HepG2 (cell line): ENCODE measurements around the gene PRAC1.

Experiments
- CBX1 ChIP-seq: IDR thresholded peaks from one replicate; pipeline ENCODE4 v1.6.1; 2016; ENCODE audit warnings: antibody characterized with exemption, low read depth
- NFE2L2 ChIP-seq: fragments of 150-350 bp; IDR thresholded peaks from 2 replicates; pipeline ENCODE4 v1.6.1; 2014; ENCODE audit warnings: low read length
- SRF ChIP-seq: IDR thresholded peaks from 2 replicates; pipeline ENCODE4 v1.6.1; 2011; ENCODE audit warnings: mild to moderate bottlenecking, low read depth, low read length, moderate library complexity
- ZNF205 ChIP-seq: IDR thresholded peaks from 2 replicates; pipeline ENCODE4 v1.6.1; 2018; ENCODE audit warnings: missing biosample characterization, missing genetic modification reagents
- ZNF777 ChIP-seq: sonication (generic); formaldehyde crosslinking; IDR thresholded peaks from 2 replicates; pipeline ENCODE4 v1.4.0; 2020; ENCODE audit warnings: missing genetic modification reagents
- TF ChIP-seq, protein P1 (sequence below), 2 experiments: fragments of 450-650 bp in 1 of 2; sonication (generic) in 1 of 2; formaldehyde crosslinking; IDR thresholded peaks; 2 replicates each; pipeline versions ENCODE4 v1.5.0 to v1.8.0; 2020 to 2022; ENCODE audit warnings: mild to moderate bottlenecking in 1 of 2, missing genetic modification reagents in 1 of 2

DNA sequence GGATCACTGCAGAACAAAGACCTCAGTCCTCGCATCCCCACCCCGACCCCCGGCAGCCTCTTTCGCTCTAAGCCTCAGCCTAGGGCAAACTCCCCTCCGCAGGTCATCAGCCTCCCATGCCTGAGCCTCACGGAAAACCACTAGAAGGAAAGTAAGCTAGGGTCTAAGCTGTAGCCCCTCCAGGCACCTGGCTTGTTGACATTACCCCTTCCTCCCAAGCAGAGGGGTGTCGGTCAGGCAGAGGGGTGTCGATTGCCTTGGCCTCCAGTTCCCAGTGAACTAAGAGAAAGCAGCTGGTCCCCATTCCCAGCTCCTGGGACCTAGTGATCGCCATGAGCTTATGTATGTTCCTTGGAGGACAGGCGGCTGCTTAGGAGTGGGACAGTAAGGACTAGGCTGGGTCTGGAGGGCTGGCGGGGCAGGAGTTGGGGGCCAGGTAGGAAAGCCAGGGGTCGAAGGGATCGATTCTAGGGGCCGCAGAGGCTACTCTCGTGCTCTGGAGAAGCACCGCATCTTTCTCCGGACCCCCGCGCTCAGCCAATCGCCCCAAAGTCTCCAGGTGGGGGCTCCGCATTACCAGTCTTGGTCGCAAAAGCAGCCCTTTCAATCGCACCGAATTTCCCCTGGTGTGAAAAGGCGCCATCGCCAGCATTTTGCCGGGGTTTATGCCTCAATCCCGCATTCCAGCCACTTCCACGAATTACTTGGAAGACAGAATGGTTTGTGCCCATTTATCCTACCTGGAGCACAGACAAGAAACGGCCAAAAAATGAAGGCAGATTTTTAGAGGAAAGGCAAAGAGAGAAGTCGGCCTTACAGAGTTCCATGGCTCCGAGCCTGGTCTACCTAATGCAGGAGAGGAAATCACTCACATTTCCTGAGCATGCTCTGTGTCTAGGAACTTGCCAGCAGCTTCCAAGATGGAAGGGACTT lies 27.6 kb upstream of the PRAC1 start:
- TF ChIP-seq ZNF205 (CRISPR knock-in tag) (no peak), NFE2L2 (no peak), SRF (no peak), ZNF777 (no peak), CBX1 (no peak)
- TF ChIP-seq, protein P1, sequence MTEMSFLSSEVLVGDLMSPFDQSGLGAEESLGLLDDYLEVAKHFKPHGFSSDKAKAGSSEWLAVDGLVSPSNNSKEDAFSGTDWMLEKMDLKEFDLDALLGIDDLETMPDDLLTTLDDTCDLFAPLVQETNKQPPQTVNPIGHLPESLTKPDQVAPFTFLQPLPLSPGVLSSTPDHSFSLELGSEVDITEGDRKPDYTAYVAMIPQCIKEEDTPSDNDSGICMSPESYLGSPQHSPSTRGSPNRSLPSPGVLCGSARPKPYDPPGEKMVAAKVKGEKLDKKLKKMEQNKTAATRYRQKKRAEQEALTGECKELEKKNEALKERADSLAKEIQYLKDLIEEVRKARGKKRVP (CRISPR knock-in tag; IDR thresholded peaks at IDR 0.05): no peak
